HepG2 (cell line): Measurements from ENCODE around the gene NDUFB3. TPM values are rescaled to one million over a fixed set of nuclear protein-coding genes. Genes with fewer than 3 reads are reported as not detected.
A peak's percentile ranks its signal among the peaks of the same experiment; 100 is the strongest.

ENCODE experiments used
- AKAP8 ChIP-seq: sonication (generic); formaldehyde crosslinking; IDR thresholded peaks from 2 replicates; pipeline ENCODE4 v1.5.1; 2020; ENCODE audit warnings: mild to moderate bottlenecking, missing genetic modification reagents
- ATM ChIP-seq: fragments of 450-650 bp; IDR thresholded peaks from 2 replicates; pipeline ENCODE4 v1.7.1; 2017; ENCODE audit warnings: mild to moderate bottlenecking, borderline replicate concordance
- BRD4 ChIP-seq: sonication (generic); formaldehyde crosslinking; IDR thresholded peaks from 2 replicates; pipeline ENCODE4 v1.4.0; 2020; ENCODE audit warnings: missing genetic modification reagents
- CREB3 ChIP-seq: sonication (generic); formaldehyde crosslinking; IDR thresholded peaks from 2 replicates; pipeline ENCODE4 v1.5.0; 2020; ENCODE audit warnings: missing genetic modification reagents
- FOXA3 ChIP-seq: IDR thresholded peaks from 2 replicates; pipeline ENCODE4 v1.6.1; 2016; ENCODE audit warnings: missing genetic modification reagents, missing compliant biosample characterization
- FOXK1 ChIP-seq: sonication (generic); formaldehyde crosslinking; IDR thresholded peaks from 2 replicates; pipeline ENCODE4 v1.4.0; 2020; ENCODE audit warnings: low read depth, missing genetic modification reagents, borderline replicate concordance
- FUBP1 ChIP-seq: sonication (generic); formaldehyde crosslinking; IDR thresholded peaks from 2 replicates; pipeline ENCODE4 v1.5.1; 2020; ENCODE audit warnings: missing genetic modification reagents, mild to moderate bottlenecking, borderline replicate concordance
- HIVEP1 ChIP-seq: sonication (generic); formaldehyde crosslinking; IDR thresholded peaks from 2 replicates; pipeline ENCODE4 v1.4.0; 2020; ENCODE audit warnings: mild to moderate bottlenecking, missing genetic modification reagents
- HNRNPH1 ChIP-seq: fragments of 200-400 bp; formaldehyde crosslinking; optimal IDR thresholded peaks from 2 replicates; pipeline ENCODE3; 2017; ENCODE audit warnings: mild to moderate bottlenecking, low read depth, low read length
- KAT7 ChIP-seq: IDR thresholded peaks from 2 replicates; pipeline ENCODE4 v1.6.1; 2018; ENCODE audit warnings: borderline replicate concordance, missing compliant biosample characterization
- MED1 ChIP-seq: sonication (generic); formaldehyde crosslinking; IDR thresholded peaks from 2 replicates; pipeline ENCODE4 v1.4.0; 2020; ENCODE audit warnings: missing genetic modification reagents
- MIXL1 ChIP-seq: IDR thresholded peaks from 2 replicates; pipeline ENCODE4 v1.6.1; 2016
- NFKB2 ChIP-seq: sonication (generic); formaldehyde crosslinking; IDR thresholded peaks from 2 replicates; pipeline ENCODE4 v1.4.0; 2020; ENCODE audit warnings: missing genetic modification reagents, borderline replicate concordance
- TBX3 ChIP-seq: fragments of 450-650 bp; IDR thresholded peaks from 2 replicates; pipeline ENCODE4 v1.6.1; 2017; ENCODE audit warnings: antibody characterized with exemption, mild to moderate bottlenecking, inconsistent platforms, borderline replicate concordance
- ZBTB43 ChIP-seq: sonication (generic); formaldehyde crosslinking; conservative IDR thresholded peaks from 2 replicates; pipeline ENCODE4 v1.4.0; 2020; ENCODE audit warnings: missing genetic modification reagents
- ZBTB49 ChIP-seq: sonication (generic); formaldehyde crosslinking; IDR thresholded peaks from 2 replicates; pipeline ENCODE4 v1.4.0; 2020; ENCODE audit warnings: missing genetic modification reagents, borderline replicate concordance
- ZNF136 ChIP-seq: sonication (generic); formaldehyde crosslinking; IDR thresholded peaks from 2 replicates; pipeline ENCODE4 v1.8.1; 2022; ENCODE audit warnings: low read depth, mild to moderate bottlenecking, moderate library complexity, missing genetic modification reagents
- ZNF18 ChIP-seq: sonication (generic); formaldehyde crosslinking; IDR thresholded peaks from 2 replicates; pipeline ENCODE4 v1.8.0; 2022; ENCODE audit warnings: mild to moderate bottlenecking, missing genetic modification reagents; ENCODE audit not compliant: insufficient replicate concordance
- ZNF720 ChIP-seq: sonication (generic); formaldehyde crosslinking; IDR thresholded peaks from 2 replicates; pipeline ENCODE4 v1.4.0; 2020; ENCODE audit warnings: missing genetic modification reagents
- ZNF772 ChIP-seq: sonication (generic); formaldehyde crosslinking; IDR thresholded peaks from 2 replicates; pipeline ENCODE4 v1.5.0; 2020; ENCODE audit warnings: mild to moderate bottlenecking, missing genetic modification reagents
- ZNF878 ChIP-seq: sonication (generic); formaldehyde crosslinking; IDR thresholded peaks from 2 replicates; pipeline ENCODE4 v1.8.1; 2023; ENCODE audit warnings: mild to moderate bottlenecking, missing genetic modification reagents, moderate library complexity
- ZSCAN30 ChIP-seq: sonication (generic); formaldehyde crosslinking; IDR thresholded peaks from 2 replicates; pipeline ENCODE4 v1.5.0; 2020; ENCODE audit warnings: mild to moderate bottlenecking, missing genetic modification reagents
- polyA plus RNA-seq, 8 experiments: library from polyadenylated mRNA; depleted of rRNA in 3 of 8; stranded (reverse) in 7 of 8; unstranded in 1 of 8; fragments of >200 nt; fragmentation: Illumina TruSeq in 4 of 8; extraction: Trizol in 4 of 8; gene quantifications; 2 replicates each; pipeline versions ENCODE4 v1.2.1 to v1.2.3, GENCODE V29; 2011 to 2016; ENCODE audit warnings: low read depth in 4 of 8, missing spikeins in 1 of 8, mixed read lengths in 1 of 8; ENCODE audit not compliant: insufficient read depth in 1 of 8
- total RNA-seq, 5 experiments: library from RNA; depleted of rRNA; stranded (reverse); fragments of >200 nt; fragmentation: Illumina TruSeq; extraction: Trizol; gene quantifications; 2 replicates each; pipeline ENCODE4 v1.2.3, GENCODE V29; 2016; ENCODE audit warnings: low read depth in 1 of 5

Gene NDUFB3
- total and polyA plus RNA-seq, 2 of the 13 experiments (the other 11 are each of a cell fraction or from before 2014, with no cell fraction given): 50.7 to 159 TPM

- TF ChIP-seq ZBTB49 (CRISPR knock-in tag) (no peak), FUBP1 (CRISPR knock-in tag) (no peak), TBX3 (no peak; the same call in 1 of the 2 replicates), ZNF772 (CRISPR knock-in tag) (peak; percentile 38; the same call in 1 of the 2 replicates), ZSCAN30 (CRISPR knock-in tag) (no peak), KAT7 (CRISPR knock-in tag) (peak; percentile 60; the same call in 1 of the 2 replicates), FOXK1 (CRISPR knock-in tag) (0 out of 2 replicates have a peak, but pooled peaks have one; percentile 25), CREB3 (CRISPR knock-in tag) (peak; percentile 71), ZNF720 (CRISPR knock-in tag) (no peak), HNRNPH1 (no peak), MIXL1 (no peak), ZBTB43 (peak; percentile 53; the same call in 1 of the 2 replicates), NFKB2 (peak; percentile 83; the same call in 1 of the 2 replicates), AKAP8 (CRISPR knock-in tag) (no peak; the same call in 1 of the 2 replicates), ATM (no peak), HIVEP1 (CRISPR knock-in tag) (peak; percentile 79), ZNF878 (CRISPR knock-in tag) (peak; percentile 91), FOXA3 (CRISPR knock-in tag) (peak; percentile 62), ZNF18 (CRISPR knock-in tag) (no peak), ZNF136 (peak; percentile 77; the same call in 1 of the 2 replicates), MED1 (CRISPR knock-in tag) (peak; percentile 78), BRD4 (CRISPR knock-in tag) (peak; percentile 97)
Observed at GRCh38 chr2:201118121-201118960, 46.5 kb downstream of the NDUFB3 start (continued).
